HTERT RPE-1 (cell line): Measurements from ENCODE around the gene RAD21L1.

ENCODE experiments used
- in situ Hi-C: fragments of 300-500 bp; cut with MboI; formaldehyde crosslinking; loops from 4 replicates; pipeline ENCODE4 v1.14.3; 2020; ENCODE audit warnings: low sequenced_read_pairs

Gene RAD21L1

DNA sequence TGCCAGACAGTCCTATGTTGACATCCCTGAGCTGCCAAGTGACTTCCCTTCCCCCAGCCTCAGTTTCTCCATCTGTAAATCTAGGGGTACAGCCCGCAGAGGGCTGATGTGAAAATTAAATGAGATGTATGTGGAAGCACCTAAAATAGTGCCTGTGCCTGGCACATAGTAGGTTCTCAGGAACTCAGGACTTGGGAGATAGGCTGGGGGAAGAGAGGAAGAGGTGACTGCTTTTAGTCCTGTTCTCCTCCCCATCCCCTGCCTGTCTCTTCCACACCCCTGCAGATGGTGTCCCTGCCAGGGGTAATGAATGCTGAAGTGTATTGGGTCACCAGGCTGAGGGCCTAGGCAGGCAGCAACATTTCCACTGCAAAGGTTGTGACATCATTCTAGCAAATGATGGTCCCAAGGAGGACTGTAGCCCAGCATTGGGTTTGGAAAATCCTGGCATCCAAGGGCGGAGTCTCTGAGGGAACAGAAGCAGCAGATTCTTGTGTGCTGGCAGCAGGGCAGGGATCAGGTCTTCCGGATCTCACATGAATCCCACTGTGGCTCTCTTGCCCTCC is 42.0 kb downstream of the RAD21L1 start:
- in situ Hi-C loops: no loop called here

DNA sequence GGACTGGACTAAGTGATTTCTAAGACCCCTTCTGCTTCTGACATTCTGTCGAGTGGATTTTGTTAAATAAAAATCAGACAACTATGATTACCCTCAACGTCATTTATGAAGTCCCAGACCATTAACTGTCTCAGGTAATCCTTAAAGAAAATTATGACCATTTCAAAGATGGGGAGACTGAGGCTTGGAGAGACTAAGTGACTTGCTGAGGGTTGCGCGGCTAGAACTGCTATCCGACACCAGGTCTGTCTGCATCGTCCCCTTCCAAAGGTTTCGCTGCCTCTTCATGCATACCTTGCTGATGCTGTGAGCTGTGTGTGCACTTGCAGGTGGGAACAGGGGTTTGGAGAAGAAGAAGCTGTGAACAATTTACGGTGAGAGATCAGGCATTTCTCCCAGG is 43.4 kb downstream of the RAD21L1 start:
- in situ Hi-C loops: no loop called here

DNA sequence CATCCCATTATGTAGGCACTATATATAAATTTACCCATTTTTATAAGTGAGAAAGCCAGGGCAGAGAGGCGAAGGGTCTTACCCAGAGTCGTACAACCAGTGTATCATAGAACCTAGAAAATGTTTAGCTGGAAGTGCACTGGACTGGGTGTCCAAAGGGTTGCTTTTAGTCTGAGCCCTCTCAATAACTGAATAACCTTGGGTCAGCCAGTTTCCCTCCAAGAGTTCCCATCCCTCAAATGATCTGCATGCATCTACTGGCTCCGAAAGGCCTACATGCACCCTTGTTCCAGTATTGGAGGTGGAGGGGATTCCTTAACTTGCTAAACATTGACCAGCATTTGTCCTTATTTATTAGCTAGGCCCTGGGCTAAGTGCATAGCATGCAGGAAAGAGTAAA is 44.0 kb downstream of the RAD21L1 start:
- in situ Hi-C loops: no loop called here

DNA sequence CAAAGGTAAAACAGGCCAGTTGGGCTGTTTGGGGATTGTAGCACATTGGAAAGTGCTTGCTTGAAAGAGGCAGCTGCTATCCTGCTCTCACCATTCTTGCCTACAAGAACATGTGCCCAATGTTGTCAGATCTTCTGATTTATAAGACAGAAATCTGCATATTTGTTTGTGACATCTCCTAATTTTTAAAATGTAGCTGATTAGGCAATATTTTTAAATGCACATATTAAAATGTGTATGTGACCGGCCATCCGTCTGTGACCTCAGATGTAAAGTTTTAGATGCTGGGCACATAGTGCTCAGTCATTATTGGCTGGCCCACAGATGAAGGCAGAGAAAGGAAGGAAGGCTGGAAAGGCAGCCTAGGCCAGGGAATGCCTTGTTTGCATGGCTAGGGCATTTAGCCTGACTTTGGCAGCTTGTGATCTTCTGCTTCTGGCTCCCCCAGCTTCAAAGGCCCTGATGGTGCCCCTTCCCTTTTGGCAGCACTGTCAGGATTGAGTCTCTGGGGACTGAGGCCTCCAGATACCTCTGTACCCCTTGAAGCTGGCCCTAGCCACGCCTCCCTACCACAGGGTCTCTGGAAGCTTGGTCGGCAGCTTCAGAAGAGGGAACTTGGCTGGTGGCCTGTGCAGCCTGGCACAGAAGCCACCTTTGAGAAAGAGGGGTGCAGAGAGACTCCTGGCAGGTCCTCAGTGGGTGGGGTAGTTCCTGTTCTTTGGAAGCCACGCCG is 46.7 kb downstream of the RAD21L1 start:
- in situ Hi-C loops: no loop called here

DNA sequence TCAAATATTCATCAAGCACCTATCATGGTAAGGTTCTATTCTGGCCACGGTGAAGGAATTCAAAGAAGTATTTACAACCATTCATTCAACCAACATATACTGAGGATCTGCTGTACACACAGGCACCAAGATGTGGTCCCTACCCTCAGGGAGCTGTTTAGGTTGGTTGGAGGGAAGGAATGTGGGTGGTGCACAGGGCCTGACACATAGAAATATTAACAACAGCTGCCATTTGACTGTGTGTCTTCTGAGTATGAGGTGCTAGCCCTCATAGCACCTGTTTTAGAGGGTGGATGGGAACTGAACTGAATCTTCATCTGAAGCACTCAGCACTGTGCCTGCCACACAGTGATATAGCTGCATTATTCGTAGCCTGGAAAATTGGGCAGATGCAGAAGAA is 47.5 kb downstream of the RAD21L1 start:
- in situ Hi-C loops: no loop called here

DNA sequence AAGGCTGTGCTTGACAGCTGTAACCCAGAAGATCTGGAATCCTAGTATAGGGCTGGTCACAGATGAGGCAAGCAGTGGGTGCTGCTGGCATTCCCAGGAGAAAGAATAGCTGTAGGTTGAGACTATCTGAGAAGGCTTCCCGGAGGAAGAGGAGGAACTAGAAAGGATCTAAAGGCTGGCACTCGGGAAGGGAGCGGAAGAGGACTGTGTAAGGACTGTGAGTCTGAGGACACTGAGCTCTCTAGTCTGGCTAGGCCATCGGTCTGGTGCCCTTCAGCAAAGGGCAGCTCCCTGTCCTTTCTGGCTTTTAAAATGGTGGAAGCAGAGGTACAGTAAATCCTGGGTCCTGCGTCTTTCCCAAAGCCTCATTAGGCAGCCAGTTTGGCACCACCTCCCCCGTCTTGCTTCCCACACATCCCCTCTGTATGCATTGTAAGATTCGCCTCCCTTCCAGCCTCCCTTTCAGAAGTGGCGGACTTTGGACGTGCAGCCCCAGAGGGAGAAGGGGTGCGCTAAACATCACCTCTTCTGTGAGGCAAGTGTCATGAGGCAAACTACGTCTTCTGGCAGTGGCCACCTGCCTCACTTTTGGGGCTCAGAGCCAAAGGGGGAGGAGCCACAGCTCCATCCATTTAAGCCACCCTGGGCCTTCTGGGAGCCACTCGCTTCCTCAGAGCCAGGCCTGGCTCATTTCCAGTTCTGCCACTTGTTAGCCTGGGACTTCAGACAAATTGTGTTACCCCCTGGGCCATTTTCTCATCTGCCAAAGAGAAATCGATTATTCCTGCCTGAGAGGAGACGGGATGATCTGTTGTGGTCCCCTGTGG is 48.9 kb downstream of the RAD21L1 start:
- in situ Hi-C loops: no loop called here

DNA sequence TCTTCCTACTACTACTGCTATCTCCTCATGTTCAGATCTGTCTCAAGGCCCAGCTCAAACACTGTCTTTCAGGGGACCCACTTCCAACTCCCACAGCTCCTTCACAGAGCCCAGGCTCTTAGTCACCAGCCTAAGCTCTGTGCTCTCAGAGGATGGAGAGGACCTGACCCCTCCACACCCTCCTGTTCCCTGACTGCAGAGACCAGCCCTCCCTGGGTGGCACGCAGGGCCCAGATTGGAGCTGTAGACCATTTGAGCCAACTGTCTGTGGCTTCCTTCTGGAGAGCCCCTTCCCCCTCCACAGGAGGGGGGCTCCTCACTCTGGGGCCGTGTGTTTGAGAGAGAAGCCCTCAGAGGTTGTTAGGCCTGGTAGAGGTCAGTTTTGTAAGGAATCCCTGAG is 50.1 kb downstream of the RAD21L1 start:
- in situ Hi-C loops: no loop called here

DNA sequence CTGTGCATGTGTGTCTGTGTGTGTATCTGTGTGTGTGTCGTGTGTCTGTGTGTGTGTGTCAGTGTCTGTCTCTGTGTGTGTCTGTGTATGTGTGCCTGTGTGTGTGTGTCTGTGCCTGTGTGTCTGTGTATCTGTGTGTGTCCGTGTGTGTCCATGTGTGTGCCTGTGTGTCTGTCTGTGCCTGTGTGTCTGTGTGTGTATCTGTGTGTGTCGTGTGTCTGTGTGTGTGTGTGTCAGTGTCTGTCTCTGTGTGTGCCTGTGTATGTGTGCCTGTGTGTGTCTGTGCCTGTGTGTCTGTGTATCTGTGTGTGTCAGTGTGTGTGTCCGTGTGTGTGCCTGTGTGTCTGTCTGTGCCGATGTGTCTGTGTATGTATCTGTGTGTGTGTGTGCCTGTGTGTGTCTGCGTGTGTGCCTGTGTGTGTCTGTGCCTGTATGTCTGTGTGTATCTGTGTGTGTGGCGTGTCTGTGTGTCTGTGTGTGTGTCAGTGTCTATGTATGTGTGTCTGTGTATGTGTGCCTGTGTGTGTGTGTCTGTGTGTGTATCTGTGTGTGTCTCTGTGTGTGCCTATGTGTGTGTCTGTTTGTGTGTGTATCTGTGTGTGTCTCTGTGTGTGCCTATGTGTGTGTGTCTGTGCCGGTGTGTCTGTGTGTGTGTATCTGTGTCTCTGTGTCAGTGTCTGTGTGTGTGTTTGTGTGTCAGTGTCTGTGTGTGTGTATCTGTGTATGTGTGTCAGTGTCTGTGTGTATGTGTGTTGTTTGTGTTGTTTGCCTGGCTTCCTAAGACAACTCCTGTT is 51.9 kb downstream of the RAD21L1 start:
- in situ Hi-C loops: no loop called here

DNA sequence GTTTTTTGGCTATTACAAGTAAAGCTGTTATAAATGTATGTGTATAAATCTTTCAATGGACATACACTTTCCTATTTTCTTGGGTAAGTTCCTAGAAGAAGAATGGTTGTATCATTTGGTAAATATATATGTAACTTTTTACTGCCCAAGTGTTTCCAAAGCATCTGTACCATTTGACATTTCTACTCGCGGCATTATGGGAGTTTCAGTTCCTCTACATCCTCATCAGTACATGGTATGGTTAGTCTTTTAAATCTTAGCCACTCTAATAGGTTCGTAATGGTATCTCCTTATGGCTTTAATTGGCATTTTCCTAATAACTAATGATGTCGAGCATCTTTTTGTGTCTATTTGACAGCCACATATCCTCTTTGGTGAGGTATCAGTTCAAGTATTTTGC is 53.1 kb downstream of the RAD21L1 start:
- in situ Hi-C loops: no loop called here

DNA sequence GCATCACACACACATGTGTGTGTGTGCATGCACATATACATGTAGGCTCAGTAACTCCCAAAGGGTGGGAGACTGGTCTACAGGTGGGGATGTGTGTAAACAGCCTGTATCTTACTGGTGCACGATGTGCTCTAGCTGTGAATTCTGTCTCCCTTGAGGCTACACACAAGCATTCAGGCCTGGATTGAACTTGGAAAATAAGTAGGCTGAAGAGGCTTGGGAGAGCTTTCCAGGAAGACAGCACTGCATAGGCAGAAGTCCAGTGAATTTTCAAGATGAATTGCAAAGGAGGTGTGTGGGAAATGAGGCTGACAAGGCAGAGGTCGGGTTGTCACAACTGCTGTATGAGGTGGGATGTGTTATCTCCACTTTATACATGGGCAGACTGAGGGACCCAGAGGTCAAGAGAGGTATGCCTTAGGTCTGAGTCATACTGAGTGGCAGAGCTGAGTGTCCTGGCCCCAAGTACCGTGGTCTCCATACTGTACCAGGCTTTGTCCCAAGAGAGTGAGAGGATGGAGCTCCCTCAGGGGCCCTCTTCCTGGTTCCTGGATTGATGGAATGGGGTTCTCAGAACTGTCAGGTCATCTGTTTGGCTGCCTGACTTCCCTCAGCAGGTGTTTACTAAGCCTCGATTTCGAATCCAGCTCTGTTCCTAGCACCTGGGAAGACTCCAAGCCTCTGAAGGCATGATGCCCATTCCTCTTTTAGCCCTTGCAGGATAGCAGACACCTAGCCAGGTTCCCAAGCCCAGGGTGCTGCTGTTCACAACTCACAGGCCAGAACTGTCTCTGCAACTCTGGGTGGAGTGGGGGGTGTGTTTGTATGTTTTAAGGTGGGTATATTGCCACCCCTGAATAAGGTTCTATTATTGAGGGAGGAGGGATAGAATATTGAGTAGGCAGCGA is 54.6 kb downstream of the RAD21L1 start:
- in situ Hi-C loops: no loop called here

DNA sequence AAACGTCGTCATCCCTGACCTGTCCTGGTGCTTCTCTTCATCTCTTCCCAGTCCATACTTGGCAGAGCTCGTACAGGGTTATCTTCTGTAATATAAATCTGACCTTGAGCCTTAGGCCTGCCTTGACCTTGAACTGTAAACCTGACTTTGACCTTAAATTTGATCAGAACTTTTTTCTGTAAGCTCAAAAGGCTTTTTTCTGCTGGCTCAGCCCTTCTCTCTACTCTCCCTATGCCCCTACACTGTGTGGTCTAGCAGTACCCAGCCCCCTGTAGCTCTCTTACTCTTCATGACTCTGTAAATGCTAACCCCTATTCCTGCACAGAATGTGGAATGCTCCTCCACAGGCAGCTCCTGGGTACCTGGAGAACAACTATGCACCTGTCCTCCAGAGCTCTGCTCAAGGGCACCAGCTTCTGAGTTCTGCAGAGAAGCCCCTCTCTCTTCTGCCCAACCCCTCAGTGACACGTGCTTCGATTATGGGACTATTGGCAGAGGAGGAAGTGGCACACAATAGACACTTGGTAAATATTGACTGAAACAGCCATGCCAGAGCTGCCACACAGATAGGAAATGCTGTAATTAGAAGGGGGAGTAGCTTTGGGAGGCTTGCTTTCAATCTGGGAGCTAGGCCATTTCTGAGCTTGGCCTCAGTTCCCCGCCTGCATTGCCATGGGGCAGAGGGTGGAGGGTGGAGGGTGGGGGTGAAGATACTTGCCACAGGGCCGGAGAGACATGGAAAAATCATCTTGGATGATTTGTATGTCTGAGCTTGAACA is 55.6 kb downstream of the RAD21L1 start:
- in situ Hi-C loops: no loop called here

DNA sequence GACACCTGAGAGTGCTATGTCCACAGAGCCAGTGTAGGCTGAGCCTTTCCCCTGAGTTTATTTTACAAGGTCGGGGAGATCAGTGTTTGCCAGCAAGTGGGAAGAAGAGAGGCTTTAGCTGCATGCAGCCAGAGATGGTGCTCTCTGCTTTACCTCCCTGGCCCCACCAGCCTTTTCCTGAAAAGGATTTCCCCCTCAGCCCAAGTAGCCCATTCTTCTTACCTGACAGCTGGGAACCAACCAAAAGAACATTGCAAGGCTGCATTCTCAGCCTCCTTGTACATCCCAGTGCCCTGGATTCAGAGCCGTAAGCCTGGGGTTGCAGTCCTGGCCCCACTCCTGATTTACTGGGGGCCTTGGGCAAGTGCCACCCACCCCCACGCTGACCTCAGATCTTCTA is 57.1 kb downstream of the RAD21L1 start:
- in situ Hi-C loops: no loop called here

DNA sequence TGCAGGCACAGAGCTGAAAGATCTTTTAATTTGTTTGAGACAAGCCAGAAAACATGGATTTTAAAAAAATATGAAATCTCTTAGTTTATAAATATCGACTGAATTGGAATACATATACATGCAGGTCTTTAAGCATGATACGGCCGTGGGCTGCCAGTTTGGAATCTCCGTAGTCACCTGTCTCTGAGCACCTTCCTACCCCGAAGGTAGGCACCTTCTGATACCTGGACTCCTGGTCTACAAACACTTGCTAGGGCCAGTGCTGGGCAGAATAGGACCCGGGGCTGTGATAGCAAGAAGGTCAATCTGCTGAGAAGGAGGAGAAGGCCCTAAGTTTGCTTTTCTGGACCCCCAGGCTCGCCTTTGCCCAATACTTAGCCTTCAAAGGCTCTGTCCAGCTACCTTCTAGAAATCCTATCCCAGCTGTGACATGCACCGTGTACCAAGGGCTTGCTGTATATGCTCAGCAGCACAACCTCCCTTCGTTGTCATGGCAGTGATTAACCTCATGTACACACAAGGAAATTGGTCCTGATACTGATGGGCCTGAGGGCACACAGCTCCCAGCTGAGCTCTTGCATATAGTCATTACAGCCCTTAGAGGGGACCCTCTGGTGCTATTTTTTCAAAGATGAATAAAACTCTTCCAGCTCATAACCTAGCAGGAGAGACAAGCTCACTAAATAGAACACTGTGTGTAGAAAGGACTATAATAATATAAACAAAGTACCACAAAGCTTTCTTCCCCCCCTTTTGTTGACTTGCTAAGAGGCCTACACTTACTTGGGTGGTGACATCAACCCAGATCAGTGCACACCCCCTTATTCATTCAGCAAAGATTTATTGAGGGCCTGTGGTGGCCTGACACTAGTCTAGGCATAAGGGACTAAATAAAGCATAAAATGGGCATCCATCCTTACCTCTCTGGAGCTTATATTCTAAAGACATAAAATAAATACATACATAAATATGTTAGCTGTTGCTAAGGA is 58.0 kb downstream of the RAD21L1 start:
- in situ Hi-C loops: no loop called here

DNA sequence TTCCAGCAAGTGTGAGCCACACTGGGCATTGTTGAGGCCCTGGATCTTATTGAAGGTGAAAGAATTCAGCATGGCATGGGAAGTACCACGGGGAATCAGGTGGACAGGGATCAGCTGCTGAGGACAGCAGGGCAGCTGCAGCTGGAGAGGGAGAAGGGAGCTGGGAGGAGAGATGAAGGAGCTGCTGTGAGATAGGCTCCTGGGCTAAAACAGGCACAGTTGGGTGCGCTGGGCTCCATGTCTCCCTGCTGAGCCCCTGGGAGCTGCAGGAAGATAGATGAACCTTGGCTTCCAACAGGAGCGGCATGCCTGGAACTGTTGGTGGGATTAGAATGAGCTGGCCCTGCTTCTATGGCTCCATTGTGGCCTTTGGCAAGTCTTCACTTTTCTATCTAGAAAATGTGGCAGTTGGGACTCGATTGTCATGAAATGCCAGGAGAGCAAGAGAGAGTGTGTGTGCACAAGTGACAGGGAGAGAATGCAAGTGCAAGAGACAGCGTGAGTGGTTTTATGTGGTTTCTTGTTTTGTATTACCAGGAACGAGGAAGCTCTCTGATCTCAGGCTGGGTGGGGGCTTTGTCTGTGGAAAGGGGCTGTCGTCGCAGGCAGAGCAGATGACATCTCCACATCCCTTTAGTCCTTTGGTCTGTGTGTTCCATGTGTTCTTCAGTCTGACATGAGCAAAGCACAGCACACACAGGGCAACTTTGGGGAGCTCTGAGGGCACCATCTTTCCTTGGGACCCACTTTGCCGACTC is 60.6 kb downstream of the RAD21L1 start:
- in situ Hi-C loops: no loop called here

DNA sequence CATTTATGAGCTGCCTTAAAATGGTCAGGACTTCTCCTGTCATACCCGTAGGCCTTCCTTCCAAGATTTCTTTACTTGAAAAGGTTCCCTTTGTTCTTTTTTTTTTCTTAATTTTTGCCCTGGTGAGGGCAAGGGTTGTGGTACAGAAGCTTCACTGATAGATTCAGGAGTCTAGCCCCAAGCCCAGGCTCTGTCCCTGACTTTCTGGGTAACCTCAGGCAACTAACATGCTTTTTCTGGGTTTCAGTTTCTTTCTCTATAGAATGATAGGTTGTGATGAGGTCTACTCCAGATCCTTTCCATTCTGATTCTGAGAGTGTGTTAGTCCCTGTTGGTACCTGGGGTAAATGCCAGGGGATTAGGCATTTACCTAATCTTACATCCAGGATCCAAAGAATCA is 61.5 kb downstream of the RAD21L1 start:
- in situ Hi-C loops: no loop called here

DNA sequence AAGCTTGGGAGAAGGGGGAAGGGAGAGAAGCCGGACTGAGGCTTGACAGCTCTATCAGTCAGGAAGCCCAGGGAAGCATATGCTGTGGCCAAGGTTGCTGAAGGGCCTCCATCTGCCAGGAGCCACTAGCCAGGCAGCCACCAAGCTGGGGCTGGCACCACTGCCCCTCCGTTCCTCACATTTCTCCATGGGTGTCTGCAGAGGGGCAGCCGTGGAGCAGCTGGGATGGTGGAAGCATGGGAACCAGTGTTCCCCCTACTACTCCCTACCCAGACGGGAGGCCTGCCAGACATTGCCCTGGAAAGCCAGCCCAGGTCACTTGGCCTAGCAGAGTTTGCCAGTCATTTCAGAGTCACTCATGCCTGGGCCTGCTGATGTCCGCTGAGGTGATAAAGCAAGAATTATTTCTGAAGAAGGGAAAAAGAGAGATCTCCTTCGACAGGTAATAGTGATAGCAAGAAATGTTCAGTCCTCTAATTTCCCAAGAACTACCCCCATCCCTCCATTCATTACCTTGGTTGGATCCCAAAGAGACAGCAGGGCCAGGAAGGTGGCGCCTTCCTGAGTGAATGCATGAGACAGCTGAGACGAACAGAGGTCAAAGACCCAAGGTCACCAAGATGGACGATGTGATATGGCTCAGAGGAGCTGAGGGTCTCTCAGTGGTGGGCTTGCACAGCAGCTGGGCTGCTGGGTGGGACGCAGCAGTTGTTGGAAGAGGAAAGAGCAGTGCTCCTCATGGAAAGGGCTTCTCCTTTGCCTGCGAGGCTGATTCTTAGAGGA is 62.1 kb downstream of the RAD21L1 start:
- in situ Hi-C loops: no loop called here
